ENCODE results near the gene PSMG3. TPM values are rescaled to one million over a fixed set of nuclear protein-coding genes. Genes with fewer than 3 reads are reported as not detected.

The PSMG3 gene
- total RNA-seq, 1 donor from 2014 or later = 79.8 TPM

- no peak for TF ChIP-seq CTCF (IDR thresholded peaks at IDR 0.05; ENCODE audit: insufficient read depth, low read length, poor library complexity, severe bottlenecking)
- Histone ChIP-seq H3K4me3 (ENCODE audit: low read depth, low read length) (no peak overlapping the region), H3K27me3 (ENCODE audit: control insufficient read depth, insufficient read depth, low read length) (peaks cover 4% of the 10 kb centered on the region), H3K36me3 (ENCODE audit: control insufficient read depth, insufficient read depth, low read length) (no peaks in the 10 kb centered on the region)
- DNase-seq (ENCODE audit: low read depth) = no peak
These were observed 8.5 kb downstream of the PSMG3 start for GRCh38 chr7:1561036-1561940.

GRCh38 chr7:1560620-1561031 lies 9.2 kb downstream of the PSMG3 start:
- no peaks in the 10 kb centered on the region for H3K36me3 ChIP-seq (ENCODE audit: control insufficient read depth, insufficient read depth, low read length)
- H3K27me3 ChIP-seq (ENCODE audit: control insufficient read depth, insufficient read depth, low read length) = peaks cover 4% of the 10 kb centered on the region
- TF ChIP-seq CTCF (IDR thresholded peaks at IDR 0.05; ENCODE audit: insufficient read depth, low read length, poor library complexity, severe bottlenecking) = no peak
- DNase-seq (ENCODE audit: low read depth) = no peak
- H3K4me3 ChIP-seq (ENCODE audit: low read depth, low read length) = no peak overlapping the region

- peaks cover 4% of the 10 kb centered on the region for H3K27me3 ChIP-seq (ENCODE audit: control insufficient read depth, insufficient read depth, low read length)
- H3K36me3 ChIP-seq (ENCODE audit: control insufficient read depth, insufficient read depth, low read length) = no peaks in the 10 kb centered on the region
- no peak for DNase-seq (ENCODE audit: low read depth)
- TF ChIP-seq CTCF (IDR thresholded peaks at IDR 0.05; ENCODE audit: insufficient read depth, low read length, poor library complexity, severe bottlenecking) = no peak
- no peak overlapping the region for H3K4me3 ChIP-seq (ENCODE audit: low read depth, low read length)
These were observed 9.9 kb downstream of the PSMG3 start for GRCh38 chr7:1559626-1560590.

DNA sequence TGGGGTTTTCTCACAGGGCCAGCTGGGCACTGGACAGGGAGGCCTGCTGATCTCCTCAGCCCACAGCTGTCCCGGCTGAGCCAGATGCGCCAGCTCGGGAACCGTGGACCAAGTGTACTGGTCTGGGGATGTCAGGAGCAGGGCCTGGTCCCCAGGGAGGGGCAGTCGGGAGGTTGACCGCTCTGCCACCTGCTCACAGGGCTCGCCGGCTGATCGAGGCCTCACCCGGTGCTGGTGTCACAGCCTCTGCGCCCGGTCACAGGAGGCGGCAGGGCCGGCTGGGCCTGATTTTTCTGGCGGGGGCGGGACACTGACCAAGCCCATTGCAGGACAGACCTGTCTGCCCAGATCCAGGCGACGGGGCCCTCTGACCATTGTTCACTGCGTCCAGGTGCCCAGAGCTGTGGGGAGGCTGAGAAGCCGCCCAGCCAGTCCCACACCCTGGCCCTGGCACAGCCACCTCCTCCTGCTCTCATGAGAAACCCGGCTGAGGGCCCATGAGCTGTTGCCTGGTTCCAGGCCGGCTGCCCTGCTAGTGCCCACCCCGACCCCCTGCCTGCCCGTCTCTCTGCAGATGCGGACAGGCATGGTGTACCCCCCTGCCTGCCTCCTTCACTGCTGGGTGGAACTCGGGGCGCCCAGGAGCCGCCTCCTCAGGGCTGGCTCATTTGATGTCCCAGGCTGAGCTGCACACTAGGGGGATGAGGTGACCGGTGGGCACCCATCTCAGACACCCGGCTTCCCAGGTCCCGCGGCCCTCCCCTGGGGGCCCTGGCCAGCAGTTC lies 10.8 kb downstream of the PSMG3 start:
- DNase-seq (ENCODE audit: low read depth) = no peak
- Histone ChIP-seq H3K4me3 (ENCODE audit: low read depth, low read length) (no peak overlapping the region), H3K36me3 (ENCODE audit: control insufficient read depth, insufficient read depth, low read length) (no peaks in the 10 kb centered on the region), H3K27me3 (ENCODE audit: control insufficient read depth, insufficient read depth, low read length) (peaks cover 4% of the 10 kb centered on the region)
- TF ChIP-seq CTCF (IDR thresholded peaks at IDR 0.05; ENCODE audit: insufficient read depth, low read length, poor library complexity, severe bottlenecking) = no peak

DNA sequence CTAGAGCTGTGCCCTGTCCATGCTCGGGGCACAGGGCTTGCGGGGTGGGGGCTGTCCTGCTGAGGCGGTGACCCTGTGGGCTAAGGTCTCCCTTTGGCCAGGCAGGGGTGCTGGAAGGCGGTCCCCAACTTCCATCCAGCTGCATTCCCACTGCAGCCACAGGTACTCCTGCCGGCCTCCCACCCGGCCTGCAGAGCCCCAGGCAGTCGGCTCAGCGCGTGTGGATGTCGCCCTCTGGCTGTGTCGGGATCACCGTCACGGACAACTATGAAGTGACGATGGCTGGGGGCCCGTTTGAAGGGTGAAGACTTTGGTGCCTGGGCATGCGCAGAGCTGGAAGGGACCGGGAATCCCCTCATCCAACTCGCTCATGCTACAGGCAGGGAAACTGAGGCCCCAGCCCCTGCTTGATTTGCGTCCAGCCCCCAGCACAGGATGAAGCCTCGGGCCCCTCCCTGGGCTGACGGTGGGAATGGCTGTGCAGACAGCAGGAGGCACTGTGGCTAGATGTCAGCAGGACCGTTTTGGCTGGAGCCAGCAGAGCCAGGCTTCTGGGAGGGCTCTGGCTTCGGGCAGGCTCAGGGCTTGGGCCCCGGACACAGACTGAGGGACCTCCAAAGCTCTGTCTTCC lies 11.5 kb downstream of the PSMG3 start:
- no peak for DNase-seq (ENCODE audit: low read depth)
- H3K27me3 ChIP-seq (ENCODE audit: control insufficient read depth, insufficient read depth, low read length) = peaks cover 4% of the 10 kb centered on the region
- no peaks in the 10 kb centered on the region for H3K36me3 ChIP-seq (ENCODE audit: control insufficient read depth, insufficient read depth, low read length)
- no peak overlapping the region for H3K4me3 ChIP-seq (ENCODE audit: low read depth, low read length)
- TF ChIP-seq CTCF (IDR thresholded peaks at IDR 0.05; ENCODE audit: insufficient read depth, low read length, poor library complexity, severe bottlenecking) = peak; percentile 28

All from kidney epithelial cell (primary cell).